Endothelial cell of umbilical vein (primary cell): ENCODE measurements around the gene PRKG1. TPM values are rescaled to one million over a fixed set of nuclear protein-coding genes. Genes with fewer than 3 reads are reported as not detected.

Experiments
- BruUV-seq: library from RNA; stranded (reverse); fragments of 400-500 nt; replicated peaks from 2 replicates; lab custom pipeline; 2021; lab: Mats Ljungman, UMichigan
- CTCF ChIA-PET: fragments of 300-600, 350-600 bp; sonication (Branson Sonifier 250); formaldehyde crosslinking; loops from one replicate; lab custom pipeline; 2021; ENCODE audit warnings: antibody characterized with exemption, inconsistent platforms; lab: Charles Lee
- POLR2A ChIA-PET: fragments of 300-600, 350-600 bp; sonication (Branson Sonifier 250); formaldehyde crosslinking; loops from one replicate; lab custom pipeline; 2021; ENCODE audit warnings: antibody characterized with exemption, inconsistent platforms; lab: Charles Lee
- DNase-seq: peaks from one replicate; pipeline ENCODE4 v3.0.0-alpha.2; 2011; ENCODE audit warnings: low read depth, low spot score
- FAIRE-seq: peaks from 2 replicates; lab custom pipeline; 2011; peaks lifted over from hg19 to GRCh38; lab: Jason Lieb, UNC
- H2AFZ ChIP-seq: 2 replicates; pipeline ENCODE4 v1.6.0; 2012; ENCODE audit warnings: low read depth, low read length, control low read depth, inconsistent platforms
- H3K27ac ChIP-seq: 2 replicates; pipeline ENCODE4 v1.5.1; 2011; ENCODE audit warnings: low read depth, mild to moderate bottlenecking, control low read depth, low read length, moderate library complexity; ENCODE audit not compliant: insufficient read depth
- H3K27me3 ChIP-seq, 2 experiments: 2 replicates each; pipeline versions ENCODE4 v1.6.0 to v1.6.1; 2011; ENCODE audit warnings: low read length in 2 of 2, mixed read lengths in 1 of 2; ENCODE audit not compliant: control insufficient read depth in 2 of 2, insufficient read depth in 2 of 2
- H3K36me3 ChIP-seq, 2 experiments: 2 replicates in 1 of 2; 3 replicates in 1 of 2; pipeline ENCODE4 v1.5.1; 2011; ENCODE audit warnings: low read length in 2 of 2, mild to moderate bottlenecking in 1 of 2, moderate library complexity in 1 of 2; ENCODE audit not compliant: control insufficient read depth in 2 of 2, insufficient read depth in 2 of 2; ENCODE audit errors: extremely low read depth in 1 of 2
- H3K4me1 ChIP-seq: 3 replicates; pipeline ENCODE4 v1.5.1; 2011; ENCODE audit warnings: mild to moderate bottlenecking, low read length; ENCODE audit not compliant: control insufficient read depth, insufficient read depth; ENCODE audit errors: extremely low read depth
- H3K4me2 ChIP-seq: 2 replicates; pipeline ENCODE4 v1.6.1; 2011; ENCODE audit warnings: low read length, control low read depth, mixed read lengths; ENCODE audit not compliant: insufficient read depth
- H3K4me3 ChIP-seq, 3 experiments: fragments of 200-600 bp in 1 of 3; sonication (generic), shearing (Covaris generic) in 1 of 3; replicated peaks in 1 of 3; 2 replicates each; pipeline ENCODE4 v1.5.1; 2011 to 2016; ENCODE audit warnings: control low read depth in 3 of 3, low read length in 3 of 3, mild to moderate bottlenecking in 2 of 3, inconsistent platforms in 1 of 3, low read depth in 1 of 3, moderate library complexity in 1 of 3; ENCODE audit not compliant: insufficient read depth in 1 of 3
- H3K79me2 ChIP-seq: 2 replicates; pipeline ENCODE4 v1.6.0; 2012; ENCODE audit warnings: low read length, inconsistent platforms; ENCODE audit not compliant: control insufficient read depth, insufficient read depth
- H3K9ac ChIP-seq: replicated peaks from 2 replicates; pipeline ENCODE3; 2011; ENCODE audit warnings: low read length, control low read depth; ENCODE audit not compliant: insufficient read depth; ENCODE audit errors: extremely low read depth
- H3K9me1 ChIP-seq: replicated peaks from 3 replicates; pipeline ENCODE4 v1.6.0; 2011; ENCODE audit warnings: mild to moderate bottlenecking, low read length; ENCODE audit not compliant: control insufficient read depth, insufficient read depth; ENCODE audit errors: extremely low read depth
- H3K9me3 ChIP-seq: replicated peaks from 2 replicates; pipeline ENCODE4 v1.5.1; 2012; ENCODE audit warnings: low read length, inconsistent platforms; ENCODE audit not compliant: control insufficient read depth, insufficient read depth
- H4K20me1 ChIP-seq: replicated peaks from 2 replicates; pipeline ENCODE3; 2011; ENCODE audit warnings: mild to moderate bottlenecking, low read length; ENCODE audit not compliant: control insufficient read depth, insufficient read depth; ENCODE audit errors: extremely low read depth
- CTCF ChIP-seq, 2 donors: IDR thresholded peaks; 1 replicate in 1 of 2; 2 replicates in 1 of 2; pipeline ENCODE4 v1.5.1; 2011; ENCODE audit warnings: low read length in 2 of 2, mild to moderate bottlenecking in 2 of 2, moderate library complexity in 2 of 2, control low read depth in 1 of 2, inconsistent platforms in 1 of 2, low read depth in 1 of 2; ENCODE audit not compliant: insufficient read depth in 1 of 2; ENCODE audit errors: extremely low read depth in 1 of 2
- EZH2 ChIP-seq: IDR thresholded peaks from 2 replicates; pipeline ENCODE4 v1.6.1; 2012; ENCODE audit warnings: borderline replicate concordance, low read depth, mild to moderate bottlenecking, moderate library complexity, low read length, inconsistent platforms; ENCODE audit not compliant: severe bottlenecking
- FOS ChIP-seq: IDR thresholded peaks from 2 replicates; pipeline ENCODE4 v1.6.1; 2011; ENCODE audit warnings: mild to moderate bottlenecking, low read length, moderate library complexity, borderline replicate concordance; ENCODE audit not compliant: insufficient read depth
- GATA2 ChIP-seq: IDR thresholded peaks from 2 replicates; pipeline ENCODE4 v1.7.0; 2011; ENCODE audit warnings: low read depth, mild to moderate bottlenecking, moderate library complexity, mixed read lengths, low read length; ENCODE audit not compliant: insufficient read length, insufficient read depth
- JUN ChIP-seq: IDR thresholded peaks from 2 replicates; pipeline ENCODE4 v1.6.1; 2011; ENCODE audit warnings: borderline replicate concordance, low read depth; ENCODE audit not compliant: insufficient read length, insufficient read depth
- MAX ChIP-seq: IDR thresholded peaks from 2 replicates; pipeline ENCODE4 v1.6.1; 2011; ENCODE audit not compliant: insufficient read depth, insufficient read length
- MYC ChIP-seq: IDR thresholded peaks from one replicate; pipeline ENCODE4 v1.6.1; 2011; ENCODE audit warnings: mild to moderate bottlenecking, low read depth, low read length
- POLR2A ChIP-seq: IDR thresholded peaks from 2 replicates; pipeline ENCODE4 v1.6.1; 2012; ENCODE audit warnings: low read depth, mild to moderate bottlenecking, control low read depth, low read length
- POLR2AphosphoS5 ChIP-seq: IDR thresholded peaks from 2 replicates; pipeline ENCODE4 v1.6.1; 2012; ENCODE audit warnings: low read depth, mild to moderate bottlenecking, control low read depth, low read length, moderate library complexity; ENCODE audit not compliant: insufficient read depth
- dilution Hi-C: fragments of 300-500 bp; cut with MboI; formaldehyde crosslinking; loops from one replicate; pipeline ENCODE4 v1.15.0; 2019; ENCODE audit warnings: low sequenced_read_pairs; ENCODE audit not compliant: extremely low pct_ligation_motif_present
- intact Hi-C: fragments of 100-400 bp; cut with micrococcal nuclease; formaldehyde crosslinking; loops from one replicate; pipeline ENCODE4 v1.10.0; 2022
- polyA plus RNA-seq, 4 experiments: library from polyadenylated mRNA; depleted of rRNA in 3 of 4; stranded (reverse) in 3 of 4; unstranded in 1 of 4; fragments of >200 nt; gene quantifications; 2 replicates each; pipeline versions ENCODE4 v1.2.1 to v1.2.3, GENCODE V29; 2011 to 2012; ENCODE audit warnings: missing spikeins in 1 of 4
- total RNA-seq: library from RNA; stranded (reverse); gene quantifications from 2 replicates; pipeline ENCODE4 v1.2.3, GENCODE V29; 2021

Gene PRKG1
- total and polyA plus RNA-seq, 2 donors (not counting 3 experiments of a cell fraction or from before 2014, with no cell fraction given), result 0.01 to 0.18 TPM

GRCh38 chr10:51877636-51878035 is 803.3 kb downstream of the PRKG1 start:
- TF ChIP-seq CTCF (IDR thresholded peaks at IDR 0.05; ENCODE audit: extremely low read depth in 1 of 2, insufficient read depth in 1 of 2, low read depth in 1 of 2, low read length in 2 of 2) (no peak), POLR2A (no peak), JUN (no peak), POLR2AphosphoS5 (no peak), MAX (no peak), EZH2 (no peak), MYC (no peak), GATA2 (no peak), FOS (no peak)
- Histone ChIP-seq H2AFZ (no peak overlapping the region), H3K9me1 (no peaks in the 10 kb centered on the region), H3K4me2 (no peak overlapping the region), H3K27ac (no peak overlapping the region), H3K79me2 (no peaks in the 10 kb centered on the region), H3K27me3 (no peaks in the 10 kb centered on the region), H3K9ac (no peak overlapping the region), H3K4me1 (no peaks in the 10 kb centered on the region), H3K4me3 (no peak overlapping the region), H3K9me3 (no peaks in the 10 kb centered on the region), H4K20me1 (no peaks in the 10 kb centered on the region), H3K36me3 (no peaks in the 10 kb centered on the region)
- intact Hi-C loops, result no loop called here
- FAIRE-seq (no peak), DNase-seq (no peak)
- CTCF ChIA-PET, result no interaction called here
- POLR2A ChIA-PET, result no interaction called here
- BruUV-seq, result no TSS peak
- dilution Hi-C loops, result no loop called here
